ENCODE data around the gene KRT79.
"Not testable (repeated sequence)": the region's sequence is repeated elsewhere in the genome, so short reads cannot be mapped to it uniquely, and the experiment has no call there.

Gene KRT79

DNA sequence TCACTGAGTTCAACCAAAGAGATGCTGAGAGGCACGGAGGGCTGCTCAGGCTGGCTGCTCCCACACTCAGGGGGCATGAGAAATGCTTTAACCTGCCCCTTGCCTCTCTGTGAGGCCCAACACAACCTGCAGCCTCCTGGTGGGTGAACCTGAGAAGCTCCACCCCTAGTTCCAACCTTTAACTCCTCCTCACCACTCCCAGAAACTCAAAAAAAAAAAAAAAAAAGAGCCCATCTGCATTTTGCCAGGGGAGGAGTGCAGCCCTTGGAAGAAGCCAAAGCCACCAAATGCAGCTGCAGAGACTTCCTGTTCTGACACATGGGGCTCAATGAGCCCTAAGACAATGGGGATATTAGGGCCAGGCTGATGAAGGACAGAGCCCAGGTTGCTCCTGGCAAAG, 29.1 kb downstream of the KRT79 start:
- no peak for DNase-seq

DNA sequence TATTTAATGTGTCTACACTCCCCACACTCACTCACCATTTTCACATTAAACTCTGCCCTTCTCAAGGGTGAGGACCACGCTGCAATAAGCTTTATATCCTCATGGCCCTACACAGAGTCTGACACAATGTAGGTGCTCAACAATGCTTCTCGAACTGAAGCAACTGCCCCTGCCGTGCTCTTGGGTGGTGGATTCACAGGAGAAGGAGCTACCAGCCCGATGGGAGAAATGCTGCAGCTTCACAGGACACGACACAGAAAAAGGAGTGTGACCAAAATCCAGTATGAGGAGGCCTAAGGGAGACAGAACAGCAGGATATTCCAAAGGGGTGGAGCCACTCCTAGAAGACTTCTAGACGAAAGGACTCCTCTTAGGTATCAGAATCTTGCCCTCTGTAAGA, 31.7 kb downstream of the KRT79 start:
- DNase-seq, result no peak

DNA sequence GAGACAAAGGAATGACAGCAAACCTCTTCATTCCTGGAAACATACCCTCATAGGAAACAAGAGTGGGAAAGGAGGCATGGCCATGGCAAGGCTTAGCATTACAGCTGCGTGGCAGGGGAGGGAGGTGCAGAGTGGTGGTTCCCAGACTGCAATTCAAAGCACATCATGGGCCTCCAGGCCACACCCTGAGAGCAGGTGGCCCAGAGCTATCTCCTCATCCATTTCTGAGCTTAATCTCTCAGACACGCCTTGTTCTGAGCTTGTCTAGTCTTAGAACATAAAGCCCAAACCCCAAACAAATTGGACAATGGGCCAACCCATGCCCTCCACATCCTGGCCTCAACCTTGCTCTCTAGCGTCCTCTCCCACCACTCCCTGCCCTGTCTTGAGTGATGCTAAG, 32.3 kb downstream of the KRT79 start:
- DNase-seq, result no peak

DNA sequence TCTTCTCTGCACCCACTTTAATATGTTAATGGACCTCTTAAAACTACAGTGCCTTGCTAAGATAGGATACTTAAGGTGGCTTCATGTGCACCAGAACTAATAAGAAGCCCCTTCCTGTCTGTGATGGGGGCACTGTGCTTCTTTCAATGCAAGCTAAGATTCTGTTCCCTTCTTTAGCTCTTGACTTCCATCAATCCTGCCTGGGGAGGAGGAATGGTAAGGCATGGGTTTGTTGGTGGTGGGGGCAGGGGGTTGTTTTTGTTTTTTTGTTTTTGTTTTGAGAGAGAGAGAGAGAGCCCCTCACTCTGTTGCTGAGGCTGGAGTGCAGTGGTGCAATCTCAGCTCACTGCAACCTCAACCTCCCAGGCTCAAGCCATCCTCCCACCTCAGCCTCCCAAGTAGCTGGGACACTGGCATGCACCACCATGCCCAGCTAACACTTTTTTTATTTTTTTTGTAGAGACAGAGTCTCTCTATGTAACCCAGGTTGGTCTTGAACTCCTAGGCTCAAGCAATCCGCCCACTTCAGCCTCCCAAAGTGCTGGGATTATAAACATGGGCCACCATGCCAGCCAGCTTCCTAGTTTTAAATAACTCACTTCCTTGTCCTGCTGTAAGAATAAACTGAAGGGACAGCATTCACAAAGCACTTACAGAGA, 33.7 kb downstream of the KRT79 start:
- DNase-seq, result no peak

DNA sequence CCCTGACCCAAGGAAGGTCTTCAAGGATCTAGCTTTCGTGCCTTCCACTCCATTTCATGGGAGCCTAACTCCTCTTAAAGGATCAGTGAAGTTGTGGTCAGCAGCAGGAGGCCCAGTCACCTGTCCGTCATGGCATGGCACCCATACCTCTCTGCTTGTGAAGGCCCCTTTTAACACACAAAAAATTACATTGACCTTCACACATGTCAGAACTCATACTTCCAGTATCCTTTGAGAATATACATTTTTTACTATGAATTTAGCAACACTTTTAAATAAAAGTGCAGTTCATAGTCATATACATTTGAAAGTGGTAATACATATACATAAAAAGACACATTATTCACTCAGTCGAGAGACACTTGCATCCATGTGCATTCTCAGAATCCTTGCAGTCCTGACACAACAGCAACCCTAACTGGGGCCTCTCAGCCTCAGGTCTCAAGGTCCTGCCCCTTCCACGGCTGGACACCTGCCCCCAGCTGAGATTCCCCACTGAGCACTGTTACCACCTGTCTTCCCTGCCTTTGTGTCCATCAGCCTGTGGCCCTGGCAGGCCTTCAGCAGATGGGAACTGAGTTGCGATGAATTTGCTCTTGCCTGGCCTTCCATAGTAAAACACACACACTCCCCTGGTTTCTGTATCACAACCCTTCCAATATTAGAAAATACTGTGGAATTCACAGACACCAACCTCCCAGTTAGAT, 34.5 kb downstream of the KRT79 start:
- no peak for DNase-seq

DNA sequence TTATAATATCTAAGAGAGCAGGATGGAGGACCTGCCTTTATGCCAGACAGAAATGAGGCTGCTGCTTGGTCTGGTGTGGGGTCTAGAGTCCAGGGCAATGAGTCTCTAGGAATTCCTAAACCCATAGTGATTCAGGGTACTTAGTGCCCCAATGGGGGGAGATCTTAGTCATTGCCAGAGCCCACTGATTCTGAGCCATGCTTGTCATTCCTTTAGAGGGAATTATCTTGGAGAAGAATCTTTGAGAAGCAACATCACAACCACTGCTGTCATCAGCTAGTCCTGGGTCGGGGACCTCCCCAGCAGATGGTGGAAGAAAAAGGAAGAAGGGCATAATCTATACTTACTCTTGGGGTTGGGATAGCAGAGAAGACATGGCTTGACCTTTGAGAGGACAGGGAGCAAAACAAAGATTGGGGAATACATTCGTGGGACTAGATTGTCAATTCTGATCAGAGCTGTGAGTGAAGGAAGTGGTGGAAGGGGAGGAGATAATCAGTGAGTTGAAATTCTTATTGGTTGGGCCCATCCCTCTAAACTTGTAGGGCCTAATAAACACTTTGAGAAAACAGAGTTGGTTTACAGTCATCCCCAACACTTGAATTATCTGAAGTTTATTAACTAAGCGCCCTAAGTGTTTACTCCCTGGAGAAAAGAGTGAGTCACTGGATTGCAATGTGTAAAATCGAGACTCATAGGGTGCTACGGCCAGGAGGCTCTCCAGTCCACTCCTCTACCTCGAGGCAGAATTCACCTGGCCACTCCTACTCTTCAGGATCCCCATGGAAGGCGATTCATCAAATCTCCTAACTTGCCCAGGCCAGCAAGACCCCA, 35.2 kb downstream of the KRT79 start:
- no peak for DNase-seq

DNA sequence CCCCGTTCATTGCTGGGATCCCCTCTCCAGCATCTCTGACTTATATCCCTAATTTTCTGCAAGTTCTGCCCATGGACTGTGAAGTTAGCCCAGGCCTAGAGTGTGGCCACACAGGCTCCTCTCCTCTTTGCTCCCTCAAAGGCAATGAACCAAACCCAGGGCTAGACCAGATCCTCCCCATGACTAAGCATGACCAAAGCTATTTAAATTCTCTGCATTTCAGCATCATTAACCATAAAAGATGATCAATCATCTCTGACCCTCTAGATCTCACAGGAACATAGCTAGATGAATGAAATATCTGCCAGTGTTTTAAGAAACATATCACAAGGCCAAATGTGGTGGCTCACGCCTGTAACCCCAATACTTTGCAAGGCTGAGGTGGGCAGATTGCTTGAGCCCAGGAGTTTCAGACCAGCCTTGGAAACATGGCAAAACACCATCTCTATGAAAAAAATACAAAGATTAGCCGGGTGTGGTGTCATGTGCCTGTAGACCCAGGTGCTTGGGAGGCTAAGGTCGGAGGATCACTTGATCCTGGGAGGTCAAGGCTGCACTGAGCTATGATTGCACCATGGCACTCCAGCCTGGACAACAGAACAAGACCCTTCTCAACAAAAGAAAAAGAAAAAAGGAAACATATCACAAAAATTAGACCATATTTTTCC, 36.0 kb downstream of the KRT79 start:
- no peak for DNase-seq

DNA sequence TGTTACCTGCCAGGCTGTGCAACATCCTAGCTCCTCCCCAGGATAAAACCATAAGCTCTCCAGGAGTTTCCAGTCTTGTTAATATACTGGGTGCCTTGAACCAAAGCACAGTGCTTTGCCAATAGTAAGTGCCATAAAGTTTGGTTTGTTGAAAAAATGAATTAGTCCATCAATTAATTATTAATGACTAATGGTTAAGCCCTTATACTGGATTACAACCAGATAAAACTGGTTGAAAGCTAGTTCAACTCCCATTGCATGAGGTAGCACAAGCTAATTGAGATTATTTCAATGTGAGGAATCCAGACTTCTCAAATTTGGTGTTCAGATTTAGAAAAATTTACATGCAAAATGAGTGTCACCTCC, 36.6 kb downstream of the KRT79 start:
- DNase-seq, result no peak

DNA sequence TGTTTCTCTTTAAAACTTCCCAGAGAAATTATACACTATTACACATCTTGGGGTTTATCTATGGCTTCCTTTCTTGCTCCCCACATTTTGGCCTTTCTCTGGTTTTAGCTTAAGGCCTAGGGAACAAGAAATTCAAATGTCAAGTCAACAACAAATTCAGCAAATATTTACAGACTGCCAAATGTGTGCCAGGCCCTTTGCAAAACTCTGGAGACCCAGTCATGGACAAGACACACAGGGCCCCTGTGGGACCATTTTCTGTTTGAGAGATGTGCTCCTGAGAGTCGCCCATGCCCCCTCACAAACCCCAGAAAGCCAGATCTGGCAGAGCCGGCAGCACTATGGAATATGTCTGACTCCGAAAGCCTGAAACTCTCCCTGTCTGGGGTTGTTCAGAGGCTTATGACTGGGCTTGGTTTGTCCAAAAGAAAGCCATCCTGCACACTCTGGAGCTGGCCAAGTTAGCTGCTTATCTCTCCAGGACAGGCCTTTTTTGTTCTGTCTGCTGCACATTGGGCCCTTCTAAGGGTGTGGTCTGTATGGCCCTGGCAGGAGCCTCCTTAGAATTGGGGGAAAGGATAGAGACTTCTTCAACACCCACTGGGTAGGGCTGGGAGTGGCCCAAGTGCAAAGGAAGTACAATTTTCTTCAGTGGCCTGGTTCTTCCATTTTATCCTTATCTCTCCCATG, 37.1 kb downstream of the KRT79 start:
- no peak for DNase-seq

DNA sequence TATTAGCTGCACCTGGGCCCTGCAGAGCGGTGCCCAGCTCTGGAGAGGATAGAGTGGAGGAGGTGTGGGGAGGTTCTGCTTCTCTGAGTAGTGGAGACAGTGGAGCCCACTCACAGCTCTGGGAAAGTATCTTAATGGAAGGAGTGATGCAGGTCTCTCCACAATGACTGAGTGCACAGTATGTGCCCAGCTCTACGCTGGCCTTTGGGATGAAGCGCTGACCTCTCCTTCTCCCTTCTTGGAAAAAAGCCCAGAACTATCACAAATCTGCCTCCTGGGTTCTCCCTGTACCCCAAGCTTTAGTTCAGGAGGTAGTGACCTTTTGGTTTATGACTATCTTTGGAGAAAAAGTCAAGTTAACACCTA, 37.7 kb downstream of the KRT79 start:
- no peak for DNase-seq

DNA sequence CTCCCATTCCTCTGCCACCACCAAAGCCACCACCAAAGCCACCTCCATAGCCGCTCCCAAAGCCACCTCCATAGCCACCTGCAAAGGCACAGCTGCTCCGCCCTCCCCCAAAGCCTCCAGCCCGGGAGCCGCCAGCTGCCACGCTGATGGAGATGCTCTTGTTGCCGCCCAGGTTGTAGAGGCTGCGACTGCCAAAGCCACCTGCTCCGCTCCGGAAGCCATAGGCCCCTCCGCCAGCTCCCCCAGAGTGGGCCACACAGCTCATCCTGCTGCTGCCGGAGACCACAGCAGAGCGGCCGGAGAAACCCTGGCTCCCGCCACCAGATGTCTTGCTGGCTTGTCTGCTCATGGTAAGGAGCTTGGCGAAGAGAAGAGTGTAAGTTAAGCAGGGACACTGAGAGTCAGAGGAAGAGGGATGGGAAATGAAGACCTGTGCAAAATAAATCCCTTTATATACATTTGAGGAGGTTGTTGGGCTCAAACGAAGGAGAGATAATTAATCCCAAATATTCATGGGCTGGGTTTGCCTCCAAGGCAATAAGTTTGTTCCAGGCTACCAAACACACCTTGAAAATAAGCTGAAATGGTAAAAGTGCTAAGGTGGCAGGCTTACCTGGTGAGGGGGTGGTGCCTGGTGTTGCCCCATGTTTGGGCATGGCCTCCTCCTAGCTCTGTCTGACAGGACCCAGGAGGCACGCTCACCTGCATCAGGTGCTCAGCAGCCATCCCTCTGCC, 38.2 kb downstream of the KRT79 start, which contains the start of gene KRT3:
Gene KRT3 (minus strand): TSS at position 424 of the 735 bp plus-strand sequence. CDS start 75 bp downstream, at position 349.
- DNase-seq, result no peak

DNA sequence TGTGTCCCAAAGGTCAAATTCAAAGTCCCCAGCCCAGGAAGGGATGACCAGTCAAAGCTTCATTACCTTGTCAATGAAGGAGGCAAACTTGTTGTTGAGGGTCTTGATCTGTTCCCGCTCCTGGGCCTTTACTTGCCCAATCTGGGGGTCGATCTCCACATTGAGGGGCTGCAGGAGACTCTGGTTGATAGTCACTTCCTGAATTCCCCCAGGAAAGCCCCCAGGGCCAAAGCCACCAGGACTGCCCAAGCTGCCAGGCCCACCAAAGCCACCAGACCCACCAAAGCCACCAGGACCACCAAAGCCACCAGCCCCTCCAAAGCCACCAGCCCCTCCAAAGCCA, 38.8 kb downstream of the KRT79 start:
- not testable (repeated sequence) for DNase-seq

DNA sequence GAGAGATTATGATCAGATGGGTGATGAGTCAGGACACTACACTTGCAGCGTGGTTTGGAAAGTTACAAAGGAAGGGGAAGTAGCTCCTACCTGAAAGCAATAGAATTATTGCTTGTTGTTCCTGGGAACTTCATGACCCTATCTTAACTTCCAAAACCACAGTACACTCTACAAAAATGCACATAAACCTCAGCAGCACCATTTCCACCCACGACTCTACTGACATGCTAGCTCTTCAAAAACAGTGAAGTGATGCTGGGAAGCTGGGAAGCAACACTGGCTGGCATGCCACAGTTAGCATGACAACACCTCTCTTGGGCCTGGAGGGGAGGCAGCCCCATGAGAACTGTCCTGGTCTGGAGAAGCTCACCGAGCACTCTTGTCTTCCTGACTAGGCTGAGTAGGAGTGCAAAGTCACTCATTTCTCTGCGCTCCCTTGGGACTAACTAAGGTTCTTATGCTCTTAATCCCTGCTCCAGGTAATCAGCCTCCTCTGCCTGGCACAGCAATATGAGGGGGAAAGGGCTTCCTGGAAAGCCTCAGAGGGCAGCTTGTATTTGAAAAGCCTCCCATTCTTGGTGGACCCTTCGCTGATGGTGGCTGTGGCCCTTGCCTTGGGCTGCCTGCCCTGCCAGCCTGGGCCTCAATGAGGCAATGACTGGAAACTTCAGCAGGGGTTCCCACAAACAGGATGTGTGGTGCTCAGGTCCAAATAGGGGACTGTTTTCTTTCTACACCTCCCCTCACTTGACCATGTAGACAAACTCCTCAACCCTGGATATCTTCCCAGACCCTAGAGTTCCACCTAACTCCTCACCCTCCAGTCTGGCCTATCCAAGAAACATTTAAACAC, 39.4 kb downstream of the KRT79 start:
- no peak for DNase-seq

DNA sequence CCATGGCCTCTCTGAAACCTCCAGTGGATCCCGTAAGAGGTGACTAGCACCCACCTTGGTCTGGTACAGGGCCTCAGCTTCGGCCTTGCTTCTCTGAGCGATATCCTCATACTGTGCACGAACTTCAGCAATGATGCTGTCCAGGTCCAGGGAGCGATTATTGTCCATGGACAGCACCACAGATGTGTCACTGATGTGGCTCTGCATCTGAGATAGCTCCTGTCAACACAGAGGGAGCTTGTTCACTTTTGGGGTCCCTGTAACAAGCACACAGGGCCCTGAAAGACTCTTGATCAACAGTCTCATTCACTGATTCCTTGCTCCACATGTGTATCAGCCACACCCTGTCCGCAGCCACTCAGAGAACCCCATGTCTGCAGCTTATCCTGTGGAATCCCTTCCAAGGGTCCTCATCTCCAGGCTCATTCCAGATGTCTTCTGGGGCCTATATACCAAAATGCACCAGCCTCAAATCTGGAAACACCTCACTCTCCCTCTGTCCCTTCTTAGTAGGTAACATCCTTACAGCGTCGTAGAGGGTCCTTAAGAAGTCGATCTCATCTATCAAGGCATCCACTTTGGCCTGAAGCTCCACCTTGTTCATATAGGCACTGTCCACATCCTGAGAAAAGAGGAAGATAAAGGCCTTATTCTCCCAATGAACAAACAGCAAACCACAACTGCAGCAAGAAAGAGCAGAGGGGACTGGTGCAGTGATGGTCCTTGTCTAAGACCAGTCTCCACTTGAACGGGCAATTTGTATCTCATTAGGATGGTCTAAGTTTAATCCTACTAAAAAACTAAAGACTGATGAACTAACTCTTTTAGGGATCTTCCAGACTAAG, 41.7 kb downstream of the KRT79 start:
- no peak for DNase-seq

DNA sequence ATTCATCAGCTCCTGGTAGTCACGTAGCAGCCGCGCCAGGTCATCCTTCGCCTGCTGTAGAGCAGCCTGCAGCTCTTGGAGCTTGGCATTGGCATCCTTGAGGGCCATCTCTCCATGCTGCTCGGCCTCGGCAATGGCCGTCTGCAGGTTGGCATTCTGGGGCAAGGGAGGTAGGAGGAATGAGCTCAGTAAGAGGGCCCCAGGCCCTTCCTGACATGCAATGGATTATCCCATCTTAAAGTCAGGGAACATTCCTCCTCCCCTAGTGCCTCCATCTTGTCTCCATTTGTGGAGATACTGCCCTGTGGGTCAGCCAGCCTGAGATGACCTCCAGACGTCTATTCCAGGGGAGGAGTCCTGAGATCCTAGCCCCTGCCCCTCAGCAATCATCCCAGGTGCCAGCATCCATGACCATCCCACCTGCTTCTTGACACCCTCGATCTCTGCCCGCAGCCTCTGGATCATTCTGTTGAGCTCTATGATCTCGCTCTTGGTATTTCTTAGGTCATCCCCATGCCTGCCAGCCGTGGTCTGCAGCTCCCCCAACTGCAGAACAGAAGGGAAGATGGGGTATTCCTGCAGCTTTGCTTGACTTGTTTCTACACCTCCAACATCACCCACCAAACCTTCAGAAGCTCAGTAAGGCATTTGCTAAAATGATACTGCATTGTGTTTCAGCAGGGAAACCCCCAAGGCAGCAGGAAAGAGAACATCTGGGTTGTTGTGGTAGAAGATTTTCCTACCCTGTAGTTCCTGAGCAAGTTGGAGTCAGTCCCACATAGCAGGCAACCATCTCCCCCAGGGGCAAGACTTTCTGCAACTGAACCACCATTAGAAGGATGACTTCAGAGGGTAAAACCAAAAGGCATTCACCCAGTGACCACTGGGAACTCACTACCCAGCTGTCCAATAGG, 42.6 kb downstream of the KRT79 start:
- DNase-seq, result no peak

DNA sequence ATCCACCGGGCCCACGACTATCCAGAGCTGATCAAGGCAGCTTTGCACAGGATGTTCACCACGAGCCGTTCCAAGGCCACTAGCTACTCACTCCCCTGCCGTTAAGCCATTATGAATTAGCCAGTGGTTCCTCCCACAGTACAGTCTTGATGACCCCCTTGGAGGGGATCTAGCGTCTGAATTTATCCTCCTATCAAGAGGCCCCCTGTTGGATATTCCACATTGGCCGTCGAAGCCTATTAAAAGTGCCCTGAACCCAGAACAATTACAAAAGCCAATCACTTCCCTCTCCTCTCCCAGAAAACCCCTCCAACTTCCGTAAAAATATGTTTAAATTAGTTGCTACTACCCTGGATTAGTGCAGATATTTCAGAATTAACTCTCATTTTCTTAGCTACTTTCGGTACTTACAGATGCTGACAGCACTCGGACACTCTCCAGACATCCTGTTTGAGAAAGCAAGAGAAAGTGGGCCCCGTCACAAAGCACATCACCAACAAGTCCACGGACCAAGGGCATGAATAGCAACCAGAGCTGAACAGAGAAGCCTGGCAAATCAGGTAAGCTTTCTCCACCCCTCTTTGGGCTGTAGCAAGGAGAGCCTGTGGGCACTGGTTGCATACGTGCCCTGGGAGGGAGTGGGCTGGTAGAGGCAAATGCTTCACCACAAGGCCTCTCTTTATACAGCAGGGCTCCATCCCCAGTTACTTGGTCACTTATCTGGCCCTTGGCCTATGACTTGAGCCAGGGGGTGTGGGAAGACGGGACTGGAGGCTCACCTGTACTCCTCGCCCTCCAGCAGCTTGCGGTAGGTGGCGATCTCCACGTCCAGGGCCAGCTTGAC, 43.5 kb downstream of the KRT79 start:
- no peak for DNase-seq

DNA sequence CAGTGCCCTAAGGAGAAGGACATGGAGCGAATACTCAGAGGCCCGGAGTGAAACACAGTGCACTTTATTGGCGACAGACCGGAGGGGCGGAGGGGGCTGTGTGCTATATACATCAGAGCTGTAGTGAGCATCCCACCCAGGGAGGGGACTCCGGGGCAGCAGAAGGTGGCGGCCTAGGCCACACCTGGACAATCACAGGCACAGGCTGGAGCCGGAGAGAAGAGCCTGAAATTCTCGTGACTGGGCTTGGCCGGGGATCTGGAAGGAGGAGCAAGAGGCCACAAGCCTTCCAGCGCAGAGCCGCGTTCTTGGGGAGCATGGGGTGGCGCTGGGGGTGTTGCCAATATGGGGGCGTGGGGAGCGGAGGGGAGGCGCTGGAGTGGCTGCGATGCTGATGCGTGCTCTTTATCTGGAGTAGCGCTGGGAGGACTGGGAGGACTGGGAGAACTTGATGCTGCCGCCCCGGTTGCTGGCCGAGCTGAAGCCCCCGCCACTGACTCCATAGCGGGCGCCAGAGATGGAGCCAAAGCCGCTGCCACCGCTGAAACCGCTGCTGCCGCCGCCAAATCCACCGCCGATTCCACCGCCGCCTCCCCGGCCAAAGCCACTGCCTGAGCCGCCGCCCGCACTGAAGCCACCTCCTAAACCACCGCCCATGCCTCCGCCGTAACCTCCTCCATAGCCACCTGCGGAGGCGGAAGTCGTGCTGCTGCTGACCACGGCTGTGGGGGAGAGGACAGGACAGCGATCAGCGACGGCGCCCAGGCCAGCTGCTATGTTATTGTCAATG, 44.3 kb downstream of the KRT79 start:
- DNase-seq, result no peak
